ENCODE data around the gene ANKRD65. TPM values are rescaled to one million over a fixed set of nuclear protein-coding genes. Genes with fewer than 3 reads are reported as not detected.
"Not testable (repeated sequence)": the region's sequence is repeated elsewhere in the genome, so short reads cannot be mapped to it uniquely, and the experiment has no call there.

Gene ANKRD65
- total RNA-seq, 2 donors from 2014 or later, result 11.2 to 15.5 TPM

- H3K4me3 ChIP-seq, result no peak overlapping the region
- H3K27ac ChIP-seq, result no peak overlapping the region
- intact Hi-C loops (cut with DNase I), result no loop called here
- no peaks in the 10 kb centered on the region for H3K9me3 ChIP-seq
- no peaks in the 10 kb centered on the region for H3K27me3 ChIP-seq
- ATAC-seq, result no peak
- DNase-seq, result no peak
- 83 to 84% methylated on average over 7 to 28 of the region's 30 CpGs for WGBS, 2 donors
- no peaks in the 10 kb centered on the region for H3K36me3 ChIP-seq (replicated peaks in 1 of 2; ENCODE audit: insufficient read depth in 1 of 2, low read depth in 2 of 2)
- TF ChIP-seq POLR2A (IDR thresholded peaks at IDR 0.05) (no peak), CTCF (IDR thresholded peaks at IDR 0.05) (no peak)
- H3K4me1 ChIP-seq, result no peaks in the 10 kb centered on the region
These were observed 34.3 kb upstream of the ANKRD65 start for GRCh38 chr1:1455366-1455884.

GRCh38 chr1:1454286-1455056 is 33.4 kb upstream of the ANKRD65 start:
- 79 to 80% methylated on average over 15 to 33 of the region's 41 CpGs for WGBS, 2 donors
- intact Hi-C loops (cut with DNase I); H3K36me3 ChIP-seq (replicated peaks in 1 of 2; ENCODE audit: insufficient read depth in 1 of 2, low read depth in 2 of 2); H3K4me3 ChIP-seq; H3K9me3 ChIP-seq; DNase-seq; H3K4me1 ChIP-seq; H3K27me3 ChIP-seq; ATAC-seq; H3K27ac ChIP-seq: not testable (repeated sequence)

- Histone ChIP-seq H3K27ac (no peak overlapping the region), H3K9me3 (no peaks in the 10 kb centered on the region), H3K36me3 (replicated peaks in 1 of 2; ENCODE audit: insufficient read depth in 1 of 2, low read depth in 2 of 2) (no peaks in the 10 kb centered on the region), H3K4me3 (no peak overlapping the region), H3K27me3 (no peaks in the 10 kb centered on the region), H3K4me1 (no peaks in the 10 kb centered on the region)
- ATAC-seq, result no peak
- DNase-seq, result no peak
- intact Hi-C loops (cut with DNase I), result no loop called here
- TF ChIP-seq CTCF (IDR thresholded peaks at IDR 0.05) (no peak), POLR2A (IDR thresholded peaks at IDR 0.05) (no peak)
- WGBS, 2 donors, result 92 to 93% methylated on average over 10 to 11 of the region's 16 CpGs
These were observed 31.8 kb upstream of the ANKRD65 start for GRCh38 chr1:1452882-1453281.

GRCh38 chr1:1452365-1452739 is 31.3 kb upstream of the ANKRD65 start:
- 78 to 81% methylated on average over 6 to 8 of the region's 8 CpGs for WGBS, 2 donors
- H3K4me3 ChIP-seq; ATAC-seq; H3K27ac ChIP-seq; H3K27me3 ChIP-seq; H3K36me3 ChIP-seq (replicated peaks in 1 of 2; ENCODE audit: insufficient read depth in 1 of 2, low read depth in 2 of 2); DNase-seq; H3K4me1 ChIP-seq; H3K9me3 ChIP-seq; intact Hi-C loops (cut with DNase I): not testable (repeated sequence)

GRCh38 chr1:1451696-1452364 is 30.8 kb upstream of the ANKRD65 start:
- Histone ChIP-seq H3K9me3 (no peaks in the 10 kb centered on the region), H3K4me1 (no peaks in the 10 kb centered on the region), H3K36me3 (replicated peaks in 1 of 2; ENCODE audit: insufficient read depth in 1 of 2, low read depth in 2 of 2) (no peaks in the 10 kb centered on the region), H3K27ac (no peak overlapping the region), H3K4me3 (no peak overlapping the region), H3K27me3 (no peaks in the 10 kb centered on the region)
- ATAC-seq (no peak), DNase-seq (no peak)
- TF ChIP-seq POLR2A (IDR thresholded peaks at IDR 0.05), result no peak
- no peak for TF ChIP-seq CTCF (IDR thresholded peaks at IDR 0.05)
- intact Hi-C loops (cut with DNase I), result no loop called here
- WGBS, 2 donors, result 87 to 93% methylated on average over 22 to 26 of the region's 26 CpGs

- ATAC-seq; H3K4me1 ChIP-seq; DNase-seq; intact Hi-C loops (cut with DNase I); H3K27ac ChIP-seq; H3K36me3 ChIP-seq (replicated peaks in 1 of 2; ENCODE audit: insufficient read depth in 1 of 2, low read depth in 2 of 2); H3K9me3 ChIP-seq; H3K27me3 ChIP-seq; H3K4me3 ChIP-seq: not testable (repeated sequence)
- 79 to 82% methylated on average over 21 to 22 of the region's 22 CpGs for WGBS, 2 donors
These were observed 29.5 kb upstream of the ANKRD65 start for GRCh38 chr1:1450616-1451015.

All from body of pancreas (tissue), 4 donors.